ENCODE results near the gene UST. TPM values are rescaled to one million over a fixed set of nuclear protein-coding genes. Genes with fewer than 3 reads are reported as not detected.

UST gene
- total RNA-seq, 1 experiment from 2014 or later = 32.1 TPM

GRCh38 chr6:148842296-148843019 is 95.6 kb downstream of the UST start:
- H3K27ac Mint-ChIP-seq = peak overlapping the region; percentile 38
- ATAC-seq = no peak; the same call in 1 of the 2 replicates
- POLR2A ChIA-PET = no interaction called here
- peaks cover 11% of the 10 kb centered on the region for H3K9me3 Mint-ChIP-seq
- peaks cover 12% of the 10 kb centered on the region for H3K36me3 Mint-ChIP-seq
- CTCF ChIA-PET = interaction anchor here (0.8 kb wide), 1 partner anchor 265 kb away, joined by 3 read pairs; no protein-coding TSS in a partner anchor
- no peak for DNase-seq (ENCODE audit: low spot score)
- no peaks in the 10 kb centered on the region for H3K27me3 Mint-ChIP-seq (ENCODE audit: low read depth)
- H3K4me3 Mint-ChIP-seq = no peak overlapping the region
- TF ChIP-seq ZBTB21 (CRISPR knock-in tag; IDR thresholded peaks at IDR 0.05; ENCODE audit: borderline replicate concordance) (no peak), TEAD4 (CRISPR knock-in tag; IDR thresholded peaks at IDR 0.05) (no peak), NFATC4 (CRISPR knock-in tag; IDR thresholded peaks at IDR 0.05) (no peak), MXD4 (CRISPR knock-in tag; IDR thresholded peaks at IDR 0.05; ENCODE audit: borderline replicate concordance) (no peak), ZNF671 (CRISPR knock-in tag; IDR thresholded peaks at IDR 0.05) (no peak), TP53 (CRISPR knock-in tag; IDR thresholded peaks at IDR 0.05) (no peak), NR1H2 (CRISPR knock-in tag; IDR thresholded peaks at IDR 0.05) (no peak), JAZF1 (CRISPR knock-in tag; IDR thresholded peaks at IDR 0.05) (no peak)
- TF ChIP-seq, protein P1, sequence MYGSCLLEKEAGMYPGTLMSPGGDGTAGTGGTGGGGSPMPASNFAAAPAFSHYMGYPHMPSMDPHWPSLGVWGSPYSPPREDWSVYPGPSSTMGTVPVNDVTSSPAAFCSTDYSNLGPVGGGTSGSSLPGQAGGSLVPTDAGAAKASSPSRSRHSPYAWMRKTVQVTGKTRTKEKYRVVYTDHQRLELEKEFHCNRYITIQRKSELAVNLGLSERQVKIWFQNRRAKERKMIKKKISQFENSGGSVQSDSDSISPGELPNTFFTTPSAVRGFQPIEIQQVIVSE (CRISPR knock-in tag; IDR thresholded peaks at IDR 0.05; ENCODE audit: borderline replicate concordance) = no peak
- TF ChIP-seq, protein P2, sequence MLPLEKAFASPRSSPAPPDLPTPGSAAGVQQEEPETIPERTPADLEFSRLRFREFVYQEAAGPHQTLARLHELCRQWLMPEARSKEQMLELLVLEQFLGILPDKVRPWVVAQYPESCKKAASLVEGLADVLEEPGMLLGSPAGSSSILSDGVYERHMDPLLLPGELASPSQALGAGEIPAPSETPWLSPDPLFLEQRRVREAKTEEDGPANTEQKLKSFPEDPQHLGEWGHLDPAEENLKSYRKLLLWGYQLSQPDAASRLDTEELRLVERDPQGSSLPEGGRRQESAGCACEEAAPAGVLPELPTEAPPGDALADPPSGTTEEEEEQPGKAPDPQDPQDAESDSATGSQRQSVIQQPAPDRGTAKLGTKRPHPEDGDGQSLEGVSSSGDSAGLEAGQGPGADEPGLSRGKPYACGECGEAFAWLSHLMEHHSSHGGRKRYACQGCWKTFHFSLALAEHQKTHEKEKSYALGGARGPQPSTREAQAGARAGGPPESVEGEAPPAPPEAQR (CRISPR knock-in tag; IDR thresholded peaks at IDR 0.05) = no peak
- TF ChIP-seq, protein P3, sequence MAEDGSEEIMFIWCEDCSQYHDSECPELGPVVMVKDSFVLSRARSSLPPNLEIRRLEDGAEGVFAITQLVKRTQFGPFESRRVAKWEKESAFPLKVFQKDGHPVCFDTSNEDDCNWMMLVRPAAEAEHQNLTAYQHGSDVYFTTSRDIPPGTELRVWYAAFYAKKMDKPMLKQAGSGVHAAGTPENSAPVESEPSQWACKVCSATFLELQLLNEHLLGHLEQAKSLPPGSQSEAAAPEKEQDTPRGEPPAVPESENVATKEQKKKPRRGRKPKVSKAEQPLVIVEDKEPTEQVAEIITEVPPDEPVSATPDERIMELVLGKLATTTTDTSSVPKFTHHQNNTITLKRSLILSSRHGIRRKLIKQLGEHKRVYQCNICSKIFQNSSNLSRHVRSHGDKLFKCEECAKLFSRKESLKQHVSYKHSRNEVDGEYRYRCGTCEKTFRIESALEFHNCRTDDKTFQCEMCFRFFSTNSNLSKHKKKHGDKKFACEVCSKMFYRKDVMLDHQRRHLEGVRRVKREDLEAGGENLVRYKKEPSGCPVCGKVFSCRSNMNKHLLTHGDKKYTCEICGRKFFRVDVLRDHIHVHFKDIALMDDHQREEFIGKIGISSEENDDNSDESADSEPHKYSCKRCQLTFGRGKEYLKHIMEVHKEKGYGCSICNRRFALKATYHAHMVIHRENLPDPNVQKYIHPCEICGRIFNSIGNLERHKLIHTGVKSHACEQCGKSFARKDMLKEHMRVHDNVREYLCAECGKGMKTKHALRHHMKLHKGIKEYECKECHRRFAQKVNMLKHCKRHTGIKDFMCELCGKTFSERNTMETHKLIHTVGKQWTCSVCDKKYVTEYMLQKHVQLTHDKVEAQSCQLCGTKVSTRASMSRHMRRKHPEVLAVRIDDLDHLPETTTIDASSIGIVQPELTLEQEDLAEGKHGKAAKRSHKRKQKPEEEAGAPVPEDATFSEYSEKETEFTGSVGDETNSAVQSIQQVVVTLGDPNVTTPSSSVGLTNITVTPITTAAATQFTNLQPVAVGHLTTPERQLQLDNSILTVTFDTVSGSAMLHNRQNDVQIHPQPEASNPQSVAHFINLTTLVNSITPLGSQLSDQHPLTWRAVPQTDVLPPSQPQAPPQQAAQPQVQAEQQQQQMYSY (CRISPR knock-in tag; IDR thresholded peaks at IDR 0.05) = no peak
- peaks cover 64% of the 10 kb centered on the region for H3K4me1 Mint-ChIP-seq

GRCh38 chr6:148845464-148845863 is 98.6 kb downstream of the UST start:
- Mint-ChIP-seq H3K27me3 (ENCODE audit: low read depth) (no peaks in the 10 kb centered on the region), H3K4me3 (no peak overlapping the region), H3K27ac (no peak overlapping the region), H3K4me1 (peaks cover 61% of the 10 kb centered on the region), H3K36me3 (peaks cover 12% of the 10 kb centered on the region), H3K9me3 (peaks cover 11% of the 10 kb centered on the region)
- ChIA-PET POLR2A (no interaction called here), CTCF (no interaction called here)
- ATAC-seq = no peak
- TF ChIP-seq ZBTB43 (CRISPR knock-in tag; IDR thresholded peaks at IDR 0.05) = no peak
- TF ChIP-seq MYBL2 (CRISPR knock-in tag; IDR thresholded peaks at IDR 0.05) = no peak
- TF ChIP-seq, protein P4, sequence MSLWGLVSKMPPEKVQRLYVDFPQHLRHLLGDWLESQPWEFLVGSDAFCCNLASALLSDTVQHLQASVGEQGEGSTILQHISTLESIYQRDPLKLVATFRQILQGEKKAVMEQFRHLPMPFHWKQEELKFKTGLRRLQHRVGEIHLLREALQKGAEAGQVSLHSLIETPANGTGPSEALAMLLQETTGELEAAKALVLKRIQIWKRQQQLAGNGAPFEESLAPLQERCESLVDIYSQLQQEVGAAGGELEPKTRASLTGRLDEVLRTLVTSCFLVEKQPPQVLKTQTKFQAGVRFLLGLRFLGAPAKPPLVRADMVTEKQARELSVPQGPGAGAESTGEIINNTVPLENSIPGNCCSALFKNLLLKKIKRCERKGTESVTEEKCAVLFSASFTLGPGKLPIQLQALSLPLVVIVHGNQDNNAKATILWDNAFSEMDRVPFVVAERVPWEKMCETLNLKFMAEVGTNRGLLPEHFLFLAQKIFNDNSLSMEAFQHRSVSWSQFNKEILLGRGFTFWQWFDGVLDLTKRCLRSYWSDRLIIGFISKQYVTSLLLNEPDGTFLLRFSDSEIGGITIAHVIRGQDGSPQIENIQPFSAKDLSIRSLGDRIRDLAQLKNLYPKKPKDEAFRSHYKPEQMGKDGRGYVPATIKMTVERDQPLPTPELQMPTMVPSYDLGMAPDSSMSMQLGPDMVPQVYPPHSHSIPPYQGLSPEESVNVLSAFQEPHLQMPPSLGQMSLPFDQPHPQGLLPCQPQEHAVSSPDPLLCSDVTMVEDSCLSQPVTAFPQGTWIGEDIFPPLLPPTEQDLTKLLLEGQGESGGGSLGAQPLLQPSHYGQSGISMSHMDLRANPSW (CRISPR knock-in tag; conservative IDR thresholded peaks at IDR 0.05; ENCODE audit: low read depth) = no peak
- DNase-seq (ENCODE audit: low spot score) = no peak

Data from WTC11 (cell line).